Heart left ventricle (tissue), 16 donors: ENCODE results near the gene HGS. TPM values are rescaled to one million over a fixed set of nuclear protein-coding genes. Genes with fewer than 3 reads are reported as not detected.

Experiments
- ATAC-seq, 4 donors: fragments of 200-7000 bp; cut with Tn5 transposase; one replicate each; pipeline ENCODE4 v1.9.1; 2020 to 2022; ENCODE audit warnings: moderate library complexity in 4 of 4, mild to moderate bottlenecking in 3 of 4, moderate number of reproducible peaks in 1 of 4
- DNase-seq, 5 donors: peaks; one replicate each; pipeline ENCODE4 v3.0.0-alpha.2; 2020
- H3K27ac ChIP-seq, 12 donors: fragments of 200-600 bp; sonication (generic) in 4 of 12; one replicate each; pipeline versions ENCODE4 v1.5.0 to v1.8.0; 2016 to 2022; ENCODE audit warnings: mild to moderate bottlenecking in 2 of 12
- H3K27me3 ChIP-seq, 9 donors: fragments of 200-600 bp; sonication (generic) in 2 of 9; one replicate each; pipeline versions ENCODE4 v1.5.1 to v1.8.0; 2016 to 2022; ENCODE audit warnings: mild to moderate bottlenecking in 3 of 9
- H3K36me3 ChIP-seq, 9 donors: fragments of 200-600 bp; sonication (generic) in 2 of 9; one replicate each; pipeline versions ENCODE4 v1.5.0 to v1.8.0; 2018 to 2022; ENCODE audit warnings: mild to moderate bottlenecking in 2 of 9
- H3K4me1 ChIP-seq, 12 donors: fragments of 200-600 bp; sonication (generic) in 4 of 12; one replicate each; pipeline versions ENCODE4 v1.5.0 to v1.8.0; 2016 to 2022; ENCODE audit warnings: mild to moderate bottlenecking in 3 of 12
- H3K4me3 ChIP-seq, 12 donors: fragments of 200-600 bp; sonication (generic) in 4 of 12; one replicate each; pipeline versions ENCODE4 v1.5.0 to v1.8.0; 2017 to 2022; ENCODE audit warnings: mild to moderate bottlenecking in 9 of 12, moderate library complexity in 4 of 12
- H3K9me3 ChIP-seq, 12 donors: fragments of 200-600 bp; sonication (generic) in 4 of 12; one replicate each; pipeline versions ENCODE4 v1.5.0 to v1.8.0; 2016 to 2022; ENCODE audit warnings: mild to moderate bottlenecking in 1 of 12
- POLR2A ChIP-seq, 2 donors: fragments of 450-650 bp; IDR thresholded peaks; one replicate each; pipeline ENCODE4 v1.6.1; 2017; ENCODE audit warnings: antibody characterized with exemption in 2 of 2, mild to moderate bottlenecking in 2 of 2, moderate library complexity in 2 of 2
- WGBS, 4 donors: extraction: QIAGEN DNeasy Blood & Tissue Kit in 2 of 4; methylation state at CpG; one replicate each; pipeline versions ENCODE4 v1.1.5 to v1.1.7; 2013 to 2018; 5-methylcytosine and 5-hydroxymethylcytosine counted together
- intact Hi-C, 10 donors: fragments of 100-400 bp; cut with DNase I; formaldehyde crosslinking; loops; one replicate each; pipeline versions ENCODE4 v1.11.1 to v1.14.2; 2022
- polyA plus RNA-seq, 2 donors: library from polyadenylated mRNA; stranded (reverse); fragments of 200-250 nt; gene quantifications; one replicate each; pipeline ENCODE4 v1.2.3, GENCODE V29; 2013
- total RNA-seq, 9 donors: library from RNA; depleted of rRNA in 2 of 9; stranded (reverse); fragments of >200 nt in 2 of 9; fragmentation: NEBNext Ultra II Directional in 3 of 9; extraction: Animal tissue kit (Norgen Biotek cat#: 25700) in 3 of 9; gene quantifications; one replicate each; pipeline versions ENCODE4 v1.1.0 to v1.2.4, GENCODE V29; 2016 to 2023
- TF ChIP-seq, protein P1 (sequence below), 12 donors: fragments of 200-600 bp; sonication (generic) in 4 of 12; IDR thresholded peaks; one replicate each; pipeline versions ENCODE4 v1.5.0 to v1.8.0; 2018 to 2022; ENCODE audit warnings: antibody characterized with exemption in 12 of 12, mild to moderate bottlenecking in 5 of 12
- donor health status: ischemic (EF 13 %, LVEDD 7.1; RV severe dilation, severe dysfunction).
- donor health status: healthy with polysubstance abuse.
- donor health status: DM: no; HTN: yes; CAD: no.
- donor health status: DM: no; HTN: no; CAD: no.
- donor health status: ischemic (EF 25% LVEDD 6.9; RV normal size, moderate dysfunction).
- donor health status: ischemic (EF 25% LVEDD 5.7; RV mildly dilated, moderate dysfunction).
- donor health status: healthy.
- donor health status: DM: yes; HTN: yes; CAD: no.
- donor health status: ischemic (EF 35%, LVEDD 5.7; RV mildly dilated, moderate dysfunction).
- donor health status: nonischemic (EF 11% LVEDD 7.7; RV severe dilation, severe dysfunction).
- donor health status: DM: yes; HTN: yes; CAD: no.
- donor health status: PGD.
- donor health status: ischemic (EF 29% LVEDD 5.4; RV normal size, mild dysfunction).
- donor health status: nonischemic (EF 23%, LVEDD 6.1; RV moderate dilation, normal function).

HGS gene
- total and polyA plus RNA-seq, 11 donors = 37.4 to 90.8 (median 44.7) TPM

GRCh38 chr17:81719410-81720266 lies 35.8 kb downstream of the HGS start:
- Histone ChIP-seq H3K36me3 (no peaks in the 10 kb centered on the region), H3K4me1 (peaks cover 0 to 20% (median 11%) of the 10 kb centered on the region in 12 donors), H3K9me3 (no peaks in the 10 kb centered on the region), H3K27ac (no peak overlapping the region), H3K4me3 (no peak overlapping the region), H3K27me3 (no peaks in the 10 kb centered on the region)
- whole genome bisulfite sequencing, 4 donors = 89 to 93% (median 92%) methylated on average over 28 to 32 of the region's 33 CpGs
- TF ChIP-seq POLR2A (IDR thresholded peaks at IDR 0.05) = no peak
- TF ChIP-seq, protein P1, sequence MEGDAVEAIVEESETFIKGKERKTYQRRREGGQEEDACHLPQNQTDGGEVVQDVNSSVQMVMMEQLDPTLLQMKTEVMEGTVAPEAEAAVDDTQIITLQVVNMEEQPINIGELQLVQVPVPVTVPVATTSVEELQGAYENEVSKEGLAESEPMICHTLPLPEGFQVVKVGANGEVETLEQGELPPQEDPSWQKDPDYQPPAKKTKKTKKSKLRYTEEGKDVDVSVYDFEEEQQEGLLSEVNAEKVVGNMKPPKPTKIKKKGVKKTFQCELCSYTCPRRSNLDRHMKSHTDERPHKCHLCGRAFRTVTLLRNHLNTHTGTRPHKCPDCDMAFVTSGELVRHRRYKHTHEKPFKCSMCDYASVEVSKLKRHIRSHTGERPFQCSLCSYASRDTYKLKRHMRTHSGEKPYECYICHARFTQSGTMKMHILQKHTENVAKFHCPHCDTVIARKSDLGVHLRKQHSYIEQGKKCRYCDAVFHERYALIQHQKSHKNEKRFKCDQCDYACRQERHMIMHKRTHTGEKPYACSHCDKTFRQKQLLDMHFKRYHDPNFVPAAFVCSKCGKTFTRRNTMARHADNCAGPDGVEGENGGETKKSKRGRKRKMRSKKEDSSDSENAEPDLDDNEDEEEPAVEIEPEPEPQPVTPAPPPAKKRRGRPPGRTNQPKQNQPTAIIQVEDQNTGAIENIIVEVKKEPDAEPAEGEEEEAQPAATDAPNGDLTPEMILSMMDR (IDR thresholded peaks at IDR 0.05) = no peak
- ATAC-seq = no peak
- DNase-seq = no peak
- intact Hi-C loops = no loop called here

DNA sequence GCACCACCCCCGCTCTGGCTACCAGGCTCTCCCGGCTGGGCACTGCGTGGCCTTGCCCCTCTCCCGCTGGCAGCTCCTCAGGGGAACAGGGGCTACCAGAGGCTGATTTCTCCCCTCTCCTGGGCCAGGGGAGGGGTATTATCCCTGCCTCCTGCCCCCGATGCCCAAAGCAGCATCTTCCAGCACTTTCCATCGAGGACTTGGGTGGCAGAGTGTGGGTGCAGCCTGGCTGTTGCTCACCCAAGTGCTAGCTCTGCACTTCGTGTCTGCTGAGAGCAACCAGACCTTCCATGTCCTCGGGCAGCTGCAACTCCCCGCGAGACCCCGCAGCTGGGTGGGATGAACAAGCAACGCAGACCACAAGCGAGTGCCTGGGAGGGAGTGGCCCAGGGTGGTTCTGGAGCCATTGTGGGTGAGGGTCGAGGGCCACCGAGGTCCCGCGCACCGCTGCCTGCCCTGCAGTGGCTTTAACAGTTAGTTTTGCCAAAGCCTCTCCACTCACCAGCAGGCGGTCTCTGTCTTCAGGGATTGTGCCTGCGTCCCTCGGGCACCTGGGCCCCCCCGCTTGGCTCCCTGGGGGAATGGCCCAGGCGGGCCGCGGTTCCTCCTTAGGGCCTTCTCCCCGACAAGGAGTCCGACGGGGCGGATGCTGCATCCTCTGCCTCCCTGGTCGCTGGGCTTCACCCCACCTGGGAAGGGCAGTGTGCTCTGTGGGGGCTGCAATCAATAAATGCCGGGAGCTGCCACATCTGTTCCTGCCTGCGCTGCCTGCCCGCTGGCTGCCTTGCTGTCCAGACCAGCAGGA lies 36.7 kb downstream of the HGS start:
- Histone ChIP-seq H3K27ac (no peak overlapping the region), H3K9me3 (no peaks in the 10 kb centered on the region), H3K27me3 (no peaks in the 10 kb centered on the region), H3K4me1 (peaks cover 0 to 20% (median 11%) of the 10 kb centered on the region in 12 donors), H3K36me3 (no peaks in the 10 kb centered on the region), H3K4me3 (no peak overlapping the region)
- intact Hi-C loops = no loop called here
- TF ChIP-seq, protein P1 (IDR thresholded peaks at IDR 0.05) = no peak
- TF ChIP-seq POLR2A (IDR thresholded peaks at IDR 0.05) = no peak
- 82 to 90% (median 85%) methylated on average over 26 to 33 of the region's 33 CpGs for WGBS, 4 donors
- no peak for DNase-seq
- no peak for ATAC-seq

DNA sequence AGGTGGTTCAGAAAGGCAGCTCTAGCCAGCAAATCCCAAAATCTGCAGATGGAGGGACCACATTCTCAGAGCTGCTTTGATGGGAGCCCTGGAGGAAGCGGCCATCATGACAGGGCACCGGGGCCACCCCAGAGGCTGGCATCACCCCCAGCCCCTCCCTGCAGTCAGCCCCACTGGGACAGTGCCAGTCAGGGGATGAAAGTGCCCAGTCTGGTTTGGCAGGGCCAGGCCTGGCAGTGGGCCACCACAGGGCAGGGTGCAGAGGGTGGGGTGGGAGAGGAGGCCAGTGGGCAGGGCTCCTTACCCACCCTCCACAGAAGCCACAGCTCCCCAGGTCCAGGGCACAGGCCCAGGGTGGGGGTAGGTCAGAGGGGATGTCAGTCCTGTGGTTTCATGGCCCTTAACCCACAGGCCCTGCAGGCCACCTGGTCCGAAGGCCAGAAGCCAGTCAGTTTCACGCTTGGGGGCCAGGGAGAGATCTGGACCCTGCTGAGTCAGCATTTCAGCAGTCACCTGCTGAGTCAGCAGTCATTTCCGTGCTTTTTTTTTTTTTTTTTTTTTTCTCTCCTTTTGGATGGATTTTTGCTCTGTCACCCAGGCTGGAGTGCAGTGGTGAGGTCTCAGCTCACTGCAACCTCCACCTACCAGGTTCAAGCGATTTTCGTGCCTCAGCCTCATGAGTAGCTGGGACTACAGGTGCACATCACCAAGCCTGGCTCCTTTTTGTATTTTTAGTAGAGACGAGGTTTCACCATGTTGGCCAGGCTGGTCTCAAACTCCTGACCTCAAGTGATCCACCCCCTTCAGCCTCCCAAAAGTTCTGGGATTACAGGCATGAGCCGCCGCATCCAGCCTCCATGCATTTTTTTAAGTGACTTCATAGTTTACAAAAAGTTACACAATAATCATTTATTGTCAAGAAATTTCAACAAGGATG lies 38.6 kb downstream of the HGS start:
- no peaks in the 10 kb centered on the region for H3K9me3 ChIP-seq
- H3K4me1 ChIP-seq = peaks cover 0 to 20% (median 11%) of the 10 kb centered on the region in 12 donors
- TF ChIP-seq POLR2A (IDR thresholded peaks at IDR 0.05) = no peak
- TF ChIP-seq, protein P1 (IDR thresholded peaks at IDR 0.05) = no peak
- ATAC-seq (peak; percentile 64 to 86 (median 74)), DNase-seq (peak in 1 of 5 donors; percentile 68)
- H3K27me3 ChIP-seq = no peaks in the 10 kb centered on the region
- no peak overlapping the region for H3K27ac ChIP-seq
- WGBS, 4 donors = 59 to 62% (median 60%) methylated on average over 10 of the region's 10 CpGs
- no peak overlapping the region for H3K4me3 ChIP-seq
- H3K36me3 ChIP-seq = no peaks in the 10 kb centered on the region
- intact Hi-C loops = no loop called here
